GM19351 (cell line): ENCODE results near the gene LIMCH1.
"Not testable (repeated sequence)": the region's sequence is repeated elsewhere in the genome, so short reads cannot be mapped to it uniquely, and the experiment has no call there.

Experiments used
- ATAC-seq: cut with Tn5 transposase; IDR thresholded peaks from one replicate; pipeline ENCODE4 v1.9.1; 2021; ENCODE audit warnings: mild to moderate bottlenecking, moderate library complexity; ENCODE audit not compliant: unreplicated experiment

LIMCH1 gene

GRCh38 chr4:41719417-41719816, 181.5 kb downstream of the LIMCH1 start:
- no peak for ATAC-seq

GRCh38 chr4:41722181-41722580, 184.2 kb downstream of the LIMCH1 start:
- ATAC-seq: no peak

DNA sequence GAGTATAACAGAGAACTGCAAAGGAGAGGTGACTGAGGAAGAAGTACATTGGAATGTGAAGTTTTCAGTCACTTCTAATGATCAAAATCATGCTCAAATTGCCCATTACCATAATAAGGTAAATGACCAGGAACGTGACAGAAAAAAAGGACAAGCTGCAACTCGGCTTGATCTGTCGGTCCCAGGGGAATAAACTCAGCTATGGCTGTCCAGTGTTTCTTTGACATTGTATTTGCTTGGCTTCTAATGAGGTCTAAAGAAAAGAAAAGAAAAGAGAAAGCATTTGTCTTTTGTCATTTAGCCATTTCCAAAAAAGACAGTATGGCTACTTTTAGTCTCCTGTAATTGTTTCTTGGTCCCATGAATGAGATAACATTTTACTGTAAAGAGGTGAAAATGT, 185.3 kb downstream of the LIMCH1 start:
- no peak for ATAC-seq

GRCh38 chr4:41725254-41725653, 187.3 kb downstream of the LIMCH1 start:
- ATAC-seq: no peak

DNA sequence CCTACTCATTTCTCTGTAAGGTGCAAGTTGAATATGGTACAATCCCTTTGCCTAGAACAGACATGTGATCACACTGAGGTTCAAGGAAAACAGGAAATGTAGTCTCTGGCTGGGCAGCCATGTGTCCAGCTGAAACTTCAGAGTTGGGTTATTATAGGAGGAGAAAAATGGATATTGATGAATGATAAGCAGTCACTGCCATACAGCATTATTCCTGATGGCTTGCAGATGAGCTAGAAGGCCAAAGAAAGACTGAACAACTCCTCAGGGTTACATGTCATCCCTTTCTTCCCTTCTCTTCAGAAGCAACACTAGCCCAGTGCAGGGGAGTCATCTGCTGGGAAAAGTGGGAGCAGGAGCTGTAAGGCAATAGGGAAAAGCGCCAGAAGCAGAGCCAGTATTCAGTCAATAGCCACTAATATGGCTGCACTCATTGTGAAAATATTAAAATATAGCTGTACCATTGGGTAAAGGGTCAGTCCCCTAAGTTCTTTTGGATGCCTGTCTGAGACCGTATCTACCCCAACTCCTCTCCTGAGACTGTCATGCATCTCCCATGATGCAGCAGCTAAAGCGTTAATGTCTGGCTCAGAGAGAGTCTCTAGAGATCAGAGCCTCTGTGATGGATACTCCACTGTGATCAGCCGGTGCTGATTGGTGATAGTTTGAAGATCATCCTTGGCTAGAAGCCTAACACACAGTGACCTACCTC, 190.1 kb downstream of the LIMCH1 start:
- no peak for ATAC-seq

GRCh38 chr4:41728573-41728913, 190.6 kb downstream of the LIMCH1 start:
- ATAC-seq: no peak

GRCh38 chr4:41731569-41732126, 193.7 kb downstream of the LIMCH1 start:
- ATAC-seq: no peak

DNA sequence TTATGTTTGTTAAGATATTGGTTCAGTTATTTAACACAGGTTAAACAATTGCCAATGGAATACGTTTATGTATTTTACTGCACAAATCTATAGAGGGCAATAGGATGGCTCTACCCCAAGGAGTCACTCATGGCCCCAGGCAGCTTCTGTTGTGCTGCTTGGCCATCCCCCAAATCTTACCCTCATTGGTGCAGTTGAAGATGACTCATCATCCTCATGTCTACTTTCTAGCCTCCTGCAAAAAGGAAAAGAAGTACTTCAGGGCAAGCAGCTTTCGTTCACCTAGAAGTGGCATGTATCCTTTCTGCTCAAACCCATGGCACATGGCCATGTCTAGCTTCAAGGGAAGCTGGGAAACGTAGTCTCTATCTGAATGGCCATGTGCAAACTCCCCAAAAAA, 196.4 kb downstream of the LIMCH1 start:
- no peak for ATAC-seq

- not testable (repeated sequence) for ATAC-seq
Observed at GRCh38 chr4:41737491-41737890, 199.5 kb downstream of the LIMCH1 start.

DNA sequence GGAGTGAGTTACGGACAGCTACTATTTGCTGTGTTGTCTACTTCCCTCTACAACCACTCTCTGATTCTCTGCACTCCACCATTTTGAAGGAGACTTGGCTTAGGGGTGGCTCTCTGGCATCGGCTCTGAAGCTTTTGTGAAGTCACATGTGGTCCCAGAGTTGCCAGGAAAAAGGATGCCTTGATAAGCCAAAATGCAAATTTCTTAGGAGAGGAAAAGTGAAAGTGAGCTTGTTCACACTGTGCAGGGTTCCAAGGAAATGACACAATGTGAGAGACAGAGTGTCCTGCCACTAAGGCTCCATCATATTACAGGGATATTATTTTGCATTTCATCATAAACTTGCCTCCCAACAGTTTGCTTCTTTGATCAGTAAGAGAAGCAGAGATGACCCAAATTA, 203.4 kb downstream of the LIMCH1 start:
- no peak for ATAC-seq

DNA sequence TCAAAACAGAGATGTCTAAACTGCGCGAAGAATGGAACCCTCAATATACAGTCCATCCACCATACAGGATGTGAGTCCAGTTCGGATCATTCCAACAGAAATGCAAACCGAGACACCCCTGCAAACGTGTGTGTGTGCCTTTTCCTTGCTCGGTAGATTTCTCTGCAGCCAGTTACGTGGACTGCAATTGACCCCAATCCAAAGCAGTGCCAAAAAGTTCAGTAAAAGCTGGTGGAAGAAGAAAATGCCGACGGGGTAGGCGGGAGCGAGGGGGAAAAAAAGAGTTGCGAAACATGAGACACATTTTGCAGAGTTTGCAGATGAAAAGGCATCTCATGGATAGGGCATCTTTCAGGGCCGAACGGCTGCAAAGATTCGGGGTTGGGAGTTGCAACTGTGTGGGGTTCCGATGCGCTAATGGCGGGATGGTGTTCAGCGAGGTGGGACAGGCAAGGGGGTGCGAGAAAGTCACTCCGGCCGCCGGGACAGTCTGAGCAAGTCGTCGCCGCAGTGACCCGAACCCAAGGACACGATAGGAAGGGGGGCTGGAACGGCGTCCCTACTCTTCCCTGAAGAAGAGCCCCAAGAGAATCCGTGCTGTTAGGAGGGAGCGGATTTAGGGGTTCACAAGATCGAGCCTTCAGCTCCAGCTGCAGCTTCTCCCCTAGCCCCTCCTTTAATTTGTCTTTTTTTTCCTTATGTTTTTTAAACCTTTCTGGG, 206.8 kb downstream of the LIMCH1 start:
- no peak for ATAC-seq

DNA sequence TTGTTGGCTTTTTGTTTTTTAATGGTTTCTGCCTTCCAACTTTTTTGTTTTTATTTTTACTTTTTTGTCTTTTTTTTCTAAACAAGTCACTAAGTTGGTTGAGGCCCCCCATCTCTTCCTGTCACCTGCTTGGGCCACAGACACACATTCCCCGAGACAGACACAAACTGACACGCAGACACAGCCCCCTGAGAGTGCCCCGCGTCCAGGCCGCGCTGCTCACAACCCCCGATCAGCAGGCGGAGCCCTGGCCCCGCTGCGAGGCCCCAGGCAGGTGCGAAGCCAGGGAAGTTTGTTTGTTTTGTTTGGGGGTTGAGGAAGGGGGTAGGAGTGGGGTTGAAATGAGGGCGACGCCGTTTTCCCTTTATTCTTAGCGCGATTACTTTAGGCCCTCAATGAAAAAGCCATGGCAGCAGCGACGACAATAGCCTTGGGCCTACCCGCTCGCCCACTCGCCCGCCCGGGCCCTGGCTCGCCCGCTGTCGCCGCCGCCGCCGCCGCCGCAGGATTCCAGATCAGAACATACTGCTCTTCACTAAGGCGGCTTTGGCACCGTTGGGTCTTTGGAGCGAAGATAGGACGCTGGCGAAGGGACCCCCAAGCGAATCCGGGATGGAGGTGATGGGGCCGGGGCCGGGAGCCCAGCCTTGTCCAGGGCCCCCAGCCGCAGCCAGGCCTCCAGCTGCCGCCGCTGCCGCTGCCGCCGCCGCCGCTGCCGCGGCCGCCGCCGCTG, 207.5 kb downstream of the LIMCH1 start:
- ATAC-seq: no peak

DNA sequence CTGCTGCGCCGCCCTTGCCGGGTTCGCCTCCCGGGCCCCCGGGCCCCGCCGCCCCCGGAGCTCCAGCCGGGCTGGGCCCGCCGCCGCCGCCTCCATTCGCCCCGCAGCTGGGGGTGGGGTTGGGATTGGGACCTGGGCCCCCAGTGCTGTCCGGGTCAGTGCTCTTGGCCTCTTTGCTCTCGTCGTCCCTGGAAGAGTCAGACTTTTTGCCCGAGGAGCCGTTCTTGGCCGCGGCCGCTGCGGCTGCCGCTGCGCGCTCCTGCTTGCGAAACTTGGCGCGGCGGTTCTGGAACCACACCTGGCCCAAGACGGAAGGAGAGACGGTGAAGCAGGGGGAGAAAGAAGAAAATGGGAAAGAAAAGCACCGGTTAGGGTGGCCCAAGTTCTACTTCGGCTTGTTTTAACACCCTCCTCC, 208.1 kb downstream of the LIMCH1 start:
- ATAC-seq: no peak

DNA sequence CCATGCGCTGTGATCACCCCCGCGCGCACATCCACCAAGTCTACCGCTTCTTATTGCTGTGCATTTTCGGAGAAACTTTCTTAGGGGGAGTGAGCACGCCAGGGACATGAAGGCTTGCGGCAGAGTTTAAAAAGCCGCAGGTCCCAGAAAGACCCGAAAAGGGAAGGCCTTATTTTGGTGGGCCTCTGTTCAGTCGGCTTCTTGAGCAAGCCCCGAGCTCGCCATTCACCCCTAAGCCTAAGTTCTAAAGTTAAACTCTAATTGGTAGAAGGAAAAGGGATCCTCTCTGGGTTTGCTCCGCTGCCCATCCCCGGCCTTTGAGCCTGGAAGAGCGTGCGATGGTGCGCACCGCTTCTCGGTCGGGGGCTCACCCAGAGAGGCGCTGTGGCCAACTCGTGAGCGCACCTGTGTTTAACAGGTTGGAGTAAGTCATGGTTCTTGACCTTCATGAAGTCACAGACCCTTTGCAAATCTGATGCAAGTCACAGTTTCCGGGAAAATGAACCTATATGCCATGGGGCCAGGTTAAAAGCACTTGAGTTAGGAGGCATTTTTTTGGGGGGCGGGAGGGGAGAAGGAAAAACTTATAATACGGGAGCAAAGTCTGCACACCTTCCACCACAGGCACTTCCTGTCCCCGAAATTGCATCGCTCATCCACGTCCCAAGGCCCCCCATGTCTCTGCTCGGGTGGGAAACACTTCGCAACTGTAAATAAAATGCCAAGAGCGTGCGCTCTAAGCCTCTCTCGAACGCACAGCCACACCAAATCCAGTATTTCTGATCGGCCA, 208.7 kb downstream of the LIMCH1 start:
- ATAC-seq: no peak

DNA sequence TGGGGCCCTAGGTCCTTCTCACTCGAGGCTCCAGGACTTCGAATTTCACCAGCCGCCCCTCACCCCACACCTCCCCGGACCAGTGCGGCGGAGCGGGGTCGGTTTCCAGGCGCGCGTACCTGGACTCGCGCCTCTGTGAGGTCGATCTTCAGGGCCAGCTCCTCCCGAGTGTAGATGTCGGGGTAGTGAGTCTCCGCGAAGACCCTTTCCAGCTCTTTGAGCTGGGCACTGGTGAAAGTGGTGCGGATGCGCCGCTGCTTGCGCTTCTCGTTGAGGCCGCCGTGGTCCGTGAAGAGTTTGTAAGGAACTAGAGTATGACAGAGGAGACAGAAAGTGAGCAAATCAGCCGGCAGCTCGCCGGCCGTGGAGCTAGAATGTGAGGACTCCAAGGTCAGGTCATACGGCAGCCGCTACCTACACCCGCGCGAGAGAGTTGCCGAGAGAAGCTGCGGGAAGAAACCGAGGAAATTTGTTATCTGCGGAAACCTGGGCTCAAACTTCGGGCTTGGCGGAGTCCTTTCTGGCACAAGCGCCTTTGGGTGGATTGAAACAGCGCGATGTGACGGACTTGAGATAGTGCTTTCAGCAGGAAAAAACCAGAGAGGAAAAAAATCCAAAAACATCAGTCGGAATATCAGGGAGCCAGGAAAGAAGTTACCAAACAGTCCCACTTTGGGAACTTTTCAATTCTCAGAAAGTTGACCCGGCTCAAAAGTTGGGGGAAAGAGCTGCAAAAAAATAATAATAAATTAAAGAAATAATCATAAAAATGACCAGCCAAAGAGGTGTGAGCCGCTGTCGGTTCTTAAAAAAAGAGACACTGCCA, 209.5 kb downstream of the LIMCH1 start:
- no peak for ATAC-seq

DNA sequence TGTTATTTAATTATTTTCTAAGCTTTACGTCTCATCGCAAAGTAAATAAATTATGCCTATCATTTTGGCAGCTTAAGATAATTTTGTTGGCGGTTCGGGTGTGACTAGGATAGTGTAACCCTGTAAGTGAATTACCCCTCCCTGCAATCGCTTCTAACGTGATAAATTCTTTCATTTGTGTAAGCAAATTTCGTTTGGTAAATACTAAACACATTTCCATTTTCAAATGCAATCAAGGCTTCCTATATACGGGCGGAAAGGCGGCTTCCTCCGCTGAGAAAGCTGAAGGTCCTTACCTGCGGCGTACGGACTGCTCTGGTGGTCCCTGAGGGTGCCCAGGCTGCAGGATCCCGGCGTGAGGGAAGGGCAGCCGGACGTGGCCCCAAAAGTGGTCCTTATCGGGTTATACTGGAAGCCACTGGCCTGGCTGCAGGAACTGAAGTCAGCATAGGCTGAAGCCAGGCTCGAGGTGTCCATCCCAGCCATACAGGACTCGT, 210.2 kb downstream of the LIMCH1 start:
- ATAC-seq: no peak

- ATAC-seq: no peak
Observed at GRCh38 chr4:41748571-41749475, 210.9 kb downstream of the LIMCH1 start, which contains the start of gene PHOX2B. TSS of gene PHOX2B (minus strand) at chr4:41748725. CDS start at chr4:41748610, 115 bp downstream.

GRCh38 chr4:41749631-41750039, 211.7 kb downstream of the LIMCH1 start:
- no peak for ATAC-seq
